AG08396 (cell line): ENCODE data around the gene NEK6.

ENCODE experiments used
- DNase-seq: peaks from one replicate; pipeline ENCODE4 v3.0.0; 2012; ENCODE audit warnings: low spot score, mixed read lengths

The NEK6 gene

DNA sequence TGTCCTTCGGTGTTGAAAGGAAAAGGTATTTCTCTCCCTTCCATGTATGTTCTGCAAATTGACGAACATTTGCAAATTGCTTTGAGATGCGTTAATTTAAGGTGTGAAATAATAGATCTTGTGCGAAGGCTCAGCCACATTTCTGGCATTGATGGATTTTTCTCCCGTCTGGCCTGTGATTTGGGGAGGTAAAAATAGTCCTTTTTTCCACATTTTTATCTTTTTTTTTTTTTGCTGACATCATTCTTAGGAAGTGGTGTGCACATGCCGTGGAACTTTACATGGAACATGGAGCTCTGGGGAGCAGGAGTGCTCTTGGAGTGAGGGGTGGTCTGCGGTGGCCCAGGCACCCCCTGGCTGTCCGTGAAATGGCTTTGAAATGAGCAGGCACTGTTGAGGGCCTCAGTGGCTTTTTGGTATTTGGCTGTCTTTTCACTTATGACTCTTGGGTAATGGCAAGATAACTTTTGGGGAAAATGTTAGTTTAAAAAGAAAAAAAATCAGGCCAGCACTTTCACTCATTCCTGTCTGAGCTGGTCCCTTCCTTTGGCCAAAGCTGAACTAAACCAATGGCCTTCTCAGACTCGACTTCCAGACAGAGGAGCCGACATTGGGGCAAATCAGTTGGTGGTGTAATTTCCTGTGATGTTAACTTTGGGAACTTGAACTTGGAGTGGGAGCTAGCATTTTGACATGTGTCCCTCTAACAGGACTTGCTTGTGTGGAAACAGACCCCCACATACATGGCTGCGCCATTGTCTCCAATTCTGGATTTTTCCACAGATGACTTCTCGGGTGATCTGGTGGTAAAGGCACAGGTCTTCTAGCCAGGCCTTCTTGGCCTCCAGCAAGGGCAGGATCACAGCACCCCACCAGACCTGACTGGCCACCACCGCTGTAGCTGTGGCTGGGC is 4.2 kb downstream of the NEK6 start:
- DNase-seq, result no peak

DNA sequence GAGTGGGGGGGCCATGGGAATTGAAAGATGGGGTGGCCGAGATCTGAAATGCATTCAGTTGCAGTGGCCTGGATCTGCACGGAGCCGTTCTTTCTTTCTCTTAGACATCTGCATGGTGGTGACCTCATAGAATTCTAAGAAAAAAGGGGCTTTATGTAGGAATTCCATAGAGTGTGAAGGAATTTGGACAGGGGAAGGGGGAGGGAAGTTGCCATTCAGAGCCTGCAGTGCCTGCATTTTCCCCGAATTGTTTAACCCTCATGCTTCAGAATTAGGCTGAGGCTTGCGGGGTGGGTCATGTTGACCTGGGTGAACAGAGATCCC is 4.9 kb downstream of the NEK6 start:
- no peak for DNase-seq

DNA sequence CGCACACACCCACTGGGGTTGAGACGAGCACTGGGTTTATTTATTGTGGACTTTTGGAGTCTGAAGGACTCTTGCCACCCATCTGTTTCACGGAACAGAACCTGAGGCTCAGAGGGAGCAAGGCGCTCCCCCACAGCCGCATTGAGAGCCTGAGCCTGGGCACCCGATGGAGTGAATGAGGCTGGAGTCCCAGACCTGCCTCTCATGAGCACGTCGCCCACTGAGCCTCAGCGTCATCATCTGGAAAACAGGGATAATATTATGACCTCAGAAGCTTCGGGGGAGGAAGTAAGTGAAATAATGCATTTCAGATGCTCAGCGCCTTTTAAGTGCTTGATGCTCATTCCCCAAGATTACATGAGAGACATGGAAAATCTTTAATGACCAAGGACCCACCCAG is 5.5 kb downstream of the NEK6 start:
- DNase-seq, result no peak

DNA sequence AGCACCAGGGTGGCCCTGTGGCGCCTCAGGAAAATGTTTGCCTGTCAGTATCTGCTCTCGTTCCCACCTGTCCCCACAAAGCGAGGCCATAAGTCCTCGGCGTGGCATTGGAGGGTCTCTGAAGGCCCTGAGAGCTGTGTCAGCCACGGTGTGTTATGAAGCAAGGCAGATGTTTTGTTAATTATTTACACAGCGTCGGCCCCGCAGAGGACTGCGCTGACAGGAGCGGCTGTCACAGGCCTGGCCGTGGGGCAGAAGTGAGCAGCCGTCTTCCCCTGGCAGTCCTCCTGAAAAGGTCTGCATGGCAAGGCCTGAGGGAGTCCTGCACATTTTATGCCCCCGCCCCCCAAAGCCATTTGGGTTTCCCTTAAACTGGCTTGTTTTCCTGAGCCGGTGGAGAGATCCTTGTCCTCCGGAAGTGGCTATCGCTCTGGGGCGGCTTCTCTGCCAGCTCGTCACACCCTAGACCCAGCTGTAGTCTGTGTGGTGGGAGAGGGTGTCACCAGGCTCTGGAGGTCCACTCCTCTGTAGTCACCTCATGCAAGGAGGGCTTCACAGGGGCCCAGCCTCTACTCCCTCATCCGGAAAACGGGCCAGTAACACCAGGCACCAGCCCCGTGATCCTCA is 6.2 kb downstream of the NEK6 start:
- DNase-seq, result no peak

DNA sequence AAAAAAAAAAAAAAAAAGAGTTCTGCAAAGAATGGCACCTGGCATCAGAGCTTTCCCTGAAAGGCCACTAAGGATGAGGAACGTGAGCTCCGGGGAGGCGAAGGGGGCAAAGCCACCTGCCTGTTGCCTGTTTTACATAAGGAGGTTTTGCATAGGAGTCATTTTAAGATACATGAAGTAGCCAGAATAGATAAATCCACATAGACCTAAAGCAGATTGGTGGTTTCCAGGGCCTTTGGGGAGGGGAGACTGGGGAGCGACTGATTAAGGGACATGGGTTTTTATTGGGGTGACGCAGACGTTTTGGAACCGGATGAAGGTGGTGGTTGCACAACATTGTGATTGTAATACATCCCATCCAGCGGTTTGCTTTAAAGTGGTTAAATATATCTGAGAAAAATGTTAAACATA is 7.1 kb downstream of the NEK6 start:
- DNase-seq, result no peak

DNA sequence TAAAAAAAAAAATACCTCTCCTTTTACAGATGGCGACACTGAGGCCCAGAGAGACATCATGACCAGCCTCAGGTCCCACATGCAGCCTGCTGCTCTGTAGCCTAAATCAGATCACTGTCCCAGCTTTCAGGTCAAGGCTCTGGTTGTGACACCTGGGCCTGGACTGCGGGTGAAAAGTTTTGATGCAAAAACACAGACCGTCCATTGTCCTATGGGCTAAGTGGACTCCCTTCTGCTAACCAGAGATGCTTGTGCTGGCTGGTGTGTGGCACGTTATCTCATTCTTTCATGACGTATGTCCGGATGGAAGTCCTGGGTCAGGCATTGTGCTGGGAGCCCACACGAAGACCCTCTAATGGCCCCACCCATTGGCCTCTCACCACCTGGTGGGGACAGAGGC is 7.8 kb downstream of the NEK6 start:
- DNase-seq, result no peak

DNA sequence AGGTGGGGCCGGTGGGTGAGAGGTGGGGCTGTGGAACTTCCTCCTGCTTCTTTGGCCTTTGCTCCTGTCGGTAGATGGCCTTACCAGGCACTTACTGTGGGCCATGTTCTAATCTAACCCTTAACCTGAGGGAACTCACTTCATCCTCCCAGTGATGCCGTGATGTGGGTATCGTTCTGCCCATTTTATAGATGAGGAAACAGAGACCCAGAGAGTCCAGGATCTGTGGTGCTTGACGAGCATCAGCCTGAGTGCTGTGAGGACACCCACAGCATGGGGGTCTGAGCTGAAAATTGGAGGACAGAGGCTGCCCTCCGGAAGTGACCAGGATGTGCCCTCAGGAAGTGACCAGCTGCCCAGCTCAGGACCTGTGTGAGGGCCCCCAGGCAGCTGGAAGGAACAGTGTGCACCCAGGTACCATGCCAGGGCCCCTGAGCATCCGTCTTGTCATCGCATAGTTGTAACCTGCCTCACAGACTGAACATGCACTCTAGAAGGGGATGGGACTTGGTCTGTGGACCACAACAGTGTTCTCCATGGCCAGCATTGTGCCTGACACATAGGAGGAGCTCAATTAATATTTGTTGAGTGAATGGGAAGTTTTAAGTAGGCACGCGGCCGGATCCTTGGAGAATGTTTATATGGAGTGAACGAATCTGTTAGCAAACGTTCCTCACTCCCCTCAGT is 8.5 kb downstream of the NEK6 start:
- DNase-seq, result no peak

DNA sequence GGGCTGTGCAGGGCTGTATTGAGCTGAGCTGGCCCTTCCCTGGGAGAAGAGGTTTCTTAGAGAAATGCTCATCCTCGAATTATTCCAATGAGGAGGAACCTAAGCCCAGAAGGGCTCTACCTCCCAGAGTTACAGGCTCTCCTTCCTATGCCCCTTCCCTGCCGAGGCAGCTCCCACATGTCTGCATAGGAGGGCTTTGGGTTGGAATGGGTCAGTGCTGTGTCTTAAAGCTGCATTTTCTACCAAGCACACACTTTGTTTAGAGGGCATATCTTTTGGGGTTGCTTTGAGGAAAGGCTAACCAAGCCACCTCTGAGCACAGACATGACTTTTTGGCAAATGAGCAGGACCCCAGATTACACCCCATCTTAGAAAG is 9.1 kb downstream of the NEK6 start:
- DNase-seq, result no peak

DNA sequence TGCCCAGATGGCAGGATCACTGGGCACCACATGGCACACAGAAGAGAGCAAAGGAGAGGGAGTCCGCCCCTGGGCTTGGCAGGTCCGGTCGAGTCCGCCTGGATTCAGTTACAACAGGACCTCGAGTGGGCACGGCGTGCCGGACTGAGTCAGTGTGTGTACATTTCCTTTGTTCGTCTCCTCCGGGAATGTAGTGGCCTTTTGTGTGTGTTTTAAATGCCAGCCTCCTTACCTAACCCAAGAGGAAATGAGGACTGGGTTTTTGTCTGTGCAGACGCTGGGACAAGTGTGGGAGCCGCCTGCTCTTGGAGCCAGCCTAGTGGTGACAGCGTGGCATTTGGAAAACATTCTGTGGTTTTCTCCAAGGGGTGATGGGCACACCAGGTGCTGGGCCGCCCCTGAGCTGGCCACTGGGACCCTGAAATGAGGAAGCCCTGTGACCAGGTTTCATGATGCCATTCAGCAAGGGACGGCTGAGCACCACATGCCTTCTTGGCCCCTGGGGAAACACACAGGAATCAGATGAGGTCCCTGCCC is 9.6 kb downstream of the NEK6 start:
- no peak for DNase-seq

DNA sequence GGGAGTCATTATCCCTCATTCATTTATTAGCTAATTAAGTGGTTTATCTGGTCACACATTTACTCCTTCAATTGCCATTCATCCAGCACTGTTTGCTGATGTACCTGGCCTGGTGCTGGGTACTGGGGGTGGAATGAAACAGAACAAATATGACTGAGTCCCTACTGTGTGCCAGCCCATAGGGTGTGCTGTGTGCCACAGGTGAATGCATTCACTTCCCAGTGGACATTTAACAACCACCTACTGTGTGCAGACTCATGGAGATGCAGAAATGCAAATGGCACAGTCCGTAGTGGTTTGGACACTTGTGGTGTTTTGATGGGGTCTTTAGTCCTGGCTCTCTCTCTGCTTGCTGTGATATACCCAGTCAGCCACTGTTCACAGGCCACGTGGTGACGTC is 10.5 kb downstream of the NEK6 start:
- DNase-seq, result no peak

DNA sequence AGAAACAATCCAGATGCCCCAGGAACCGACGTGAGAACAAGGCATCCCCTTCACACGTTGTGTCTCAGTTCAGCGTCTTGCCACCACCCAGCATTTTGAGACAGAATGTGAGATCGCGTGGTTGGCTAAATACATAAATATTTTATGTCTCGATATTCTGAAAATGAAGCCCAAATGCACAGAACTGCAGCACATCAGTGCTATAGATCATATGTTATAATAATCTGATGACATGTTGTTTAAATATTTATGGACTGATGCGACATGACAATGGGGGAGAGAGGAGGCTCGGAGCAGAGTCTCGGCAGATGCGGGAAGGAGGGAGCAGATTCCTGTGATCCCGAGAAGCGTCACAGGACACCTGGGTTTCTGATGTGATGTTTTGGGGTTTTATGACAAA is 10.9 kb downstream of the NEK6 start:
- DNase-seq, result no peak

DNA sequence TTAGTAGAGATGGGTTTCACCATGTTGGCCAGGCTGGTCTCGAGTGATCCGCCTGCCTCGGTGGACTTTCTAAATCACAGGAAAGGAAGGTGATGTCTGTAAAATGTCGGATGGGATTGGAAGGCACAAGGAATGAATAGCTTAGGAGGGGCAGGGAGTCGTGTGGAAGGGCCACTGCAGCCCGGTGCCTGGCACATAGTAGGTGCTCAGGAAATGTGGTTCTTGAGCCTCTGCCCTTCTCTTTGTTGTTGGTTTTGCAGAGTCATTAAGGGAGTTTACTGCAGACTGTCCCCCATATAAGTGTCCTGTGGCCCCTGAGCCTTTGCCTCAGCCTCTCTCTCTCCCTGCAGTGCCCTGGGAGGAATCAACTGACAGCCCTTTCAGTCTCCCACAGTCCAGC is 11.8 kb downstream of the NEK6 start:
- no peak for DNase-seq

DNA sequence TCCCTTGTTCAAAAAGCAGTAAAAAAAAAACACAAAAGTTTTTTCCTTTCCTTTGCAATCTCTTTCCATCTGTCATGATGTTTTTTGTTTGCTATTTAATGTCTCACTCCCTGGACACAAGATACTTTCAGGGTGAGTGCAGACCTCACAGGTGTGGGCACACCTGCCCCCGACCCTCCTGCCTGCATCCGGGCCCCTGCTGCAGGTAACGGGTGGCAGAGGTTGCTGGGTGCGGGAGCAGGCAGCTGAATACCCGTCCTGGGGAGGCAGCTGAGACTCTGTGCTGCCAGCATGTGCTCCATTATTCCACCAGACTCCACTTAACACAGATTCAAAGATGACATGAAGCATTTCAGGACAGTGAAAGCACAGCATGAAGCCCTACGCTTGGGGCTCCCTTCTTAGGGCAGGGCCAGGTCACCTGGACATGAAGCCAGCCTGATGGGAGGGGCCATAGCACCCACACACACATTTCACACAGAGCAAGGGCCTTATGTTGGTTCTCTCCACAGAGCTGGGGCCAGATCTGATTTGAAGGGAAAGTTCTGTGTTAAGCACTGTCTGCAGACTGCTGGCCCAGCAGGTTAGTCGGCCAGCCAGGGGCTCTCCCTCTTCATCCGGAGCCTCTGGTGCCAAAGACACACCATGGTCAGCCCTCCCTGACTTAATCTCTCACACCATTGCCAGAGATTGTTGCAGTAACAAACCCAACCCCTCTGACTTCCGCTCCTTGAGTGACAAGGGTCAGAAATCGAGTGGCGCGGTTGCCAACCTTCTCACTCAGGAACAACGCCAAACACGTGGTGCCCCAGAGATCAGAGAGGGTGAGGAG is 13.0 kb downstream of the NEK6 start:
- no peak for DNase-seq

DNA sequence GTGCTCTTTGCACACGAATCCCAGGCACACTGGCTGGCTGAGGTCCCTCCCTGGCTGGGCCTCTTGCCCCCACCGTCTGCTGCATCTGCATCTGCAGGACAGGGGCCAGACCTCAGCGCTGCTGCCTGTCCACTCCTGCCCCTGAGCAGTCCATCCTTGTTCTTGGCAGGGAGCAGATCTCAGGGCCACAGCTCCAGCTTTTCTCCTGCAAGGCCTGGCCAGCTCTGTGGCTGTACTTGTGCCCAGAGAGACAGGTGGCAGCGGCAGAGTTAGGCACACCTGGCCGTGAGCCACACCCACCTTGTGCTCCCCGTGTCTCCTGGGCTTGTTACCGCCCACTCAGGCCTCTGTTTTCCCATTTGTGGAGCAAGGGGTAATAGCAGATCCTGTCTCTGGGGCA is 13.9 kb downstream of the NEK6 start:
- DNase-seq, result no peak

DNA sequence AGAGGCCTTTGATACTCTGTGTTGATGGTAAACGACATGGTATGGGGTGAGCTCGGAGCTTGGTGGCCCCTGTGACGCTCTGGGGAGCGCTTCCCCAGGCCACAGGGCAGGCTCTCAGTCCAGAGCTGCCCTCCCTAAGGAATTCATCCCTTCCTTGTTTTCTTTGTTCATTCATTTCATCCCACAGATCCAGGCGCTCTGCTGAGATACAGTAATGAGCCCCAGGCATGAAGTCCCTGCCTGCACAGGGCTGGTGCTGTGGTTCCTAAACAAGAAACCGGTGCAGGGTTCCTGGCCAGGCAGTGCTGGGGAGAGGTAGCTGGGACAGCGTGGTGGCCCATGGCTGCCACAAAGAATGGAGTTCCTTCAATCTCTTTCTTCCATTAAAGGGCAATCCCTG is 14.4 kb downstream of the NEK6 start:
- no peak for DNase-seq

DNA sequence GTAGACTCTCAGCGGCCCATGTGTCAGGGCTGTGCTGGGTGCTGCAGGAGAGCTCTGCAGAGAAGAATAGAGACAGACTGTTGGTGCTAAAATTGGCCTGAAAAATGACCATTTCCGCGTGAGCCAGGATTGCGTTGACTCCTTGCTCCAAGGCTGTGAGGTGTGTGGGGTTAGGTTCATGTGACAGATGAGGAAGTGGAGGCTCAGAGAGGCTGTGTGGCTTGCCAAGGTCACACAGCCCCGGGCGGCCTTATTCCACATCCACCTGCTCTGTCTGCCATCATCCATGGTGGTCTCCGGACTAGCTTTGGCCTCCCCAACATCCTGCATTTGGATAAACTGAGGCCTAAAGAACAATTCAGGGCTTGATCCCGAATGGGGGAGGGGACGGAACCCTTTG is 15.2 kb downstream of the NEK6 start:
- DNase-seq, result no peak

DNA sequence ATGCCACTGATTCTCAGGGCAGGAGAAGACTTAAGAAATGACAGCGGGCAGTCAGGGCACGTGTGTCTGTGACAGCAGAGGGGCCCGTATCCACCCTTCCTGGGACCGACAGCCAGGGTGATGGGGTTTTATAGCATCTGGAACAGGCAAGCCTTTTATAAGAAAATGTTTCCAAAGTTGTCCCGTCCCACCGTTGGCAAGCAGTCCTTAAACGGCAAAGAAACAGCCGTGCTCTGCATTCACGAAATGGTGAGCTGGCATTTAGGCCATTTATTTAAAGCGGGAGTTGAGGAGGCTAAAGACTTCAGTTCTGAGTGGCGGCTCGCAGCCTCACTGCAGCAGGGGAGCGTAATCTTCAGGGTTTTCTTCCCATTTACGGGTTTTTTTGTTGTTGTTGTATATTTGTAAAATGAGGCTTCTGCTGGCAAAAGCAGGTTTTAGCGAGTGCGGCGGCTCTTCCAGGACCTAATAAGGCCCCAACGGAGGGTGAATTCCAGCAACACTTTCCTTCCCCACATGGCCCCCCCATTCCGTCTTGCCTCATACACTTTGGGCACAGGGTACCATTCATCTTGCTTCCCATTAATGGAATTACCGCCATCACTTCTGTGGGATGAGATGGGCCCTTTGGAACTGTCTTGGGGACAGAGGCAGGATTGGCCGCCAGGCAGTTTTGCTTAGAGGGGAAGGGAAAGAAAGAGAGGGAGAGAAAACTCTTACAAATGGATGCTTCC is 15.8 kb downstream of the NEK6 start:
- DNase-seq, result no peak

DNA sequence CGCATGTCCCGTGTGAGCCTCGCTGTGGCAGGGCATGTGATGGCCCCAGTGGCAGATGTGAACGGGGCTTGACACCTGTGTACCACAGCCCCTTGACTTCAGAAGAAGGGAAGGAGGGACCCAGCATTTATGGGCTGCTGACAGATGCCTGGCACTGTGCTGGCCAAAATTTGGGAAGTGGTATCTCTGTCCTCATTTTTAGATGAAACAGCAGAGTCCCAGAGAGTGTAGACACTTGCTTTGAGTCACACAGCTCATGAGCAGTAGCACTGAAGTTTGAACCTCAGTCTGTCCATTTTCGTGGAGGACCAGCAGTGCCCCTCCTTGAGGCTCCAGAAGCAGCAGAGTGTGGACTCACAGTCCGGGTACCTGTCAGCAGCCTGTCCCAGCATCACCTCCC is 16.5 kb downstream of the NEK6 start:
- no peak for DNase-seq

DNA sequence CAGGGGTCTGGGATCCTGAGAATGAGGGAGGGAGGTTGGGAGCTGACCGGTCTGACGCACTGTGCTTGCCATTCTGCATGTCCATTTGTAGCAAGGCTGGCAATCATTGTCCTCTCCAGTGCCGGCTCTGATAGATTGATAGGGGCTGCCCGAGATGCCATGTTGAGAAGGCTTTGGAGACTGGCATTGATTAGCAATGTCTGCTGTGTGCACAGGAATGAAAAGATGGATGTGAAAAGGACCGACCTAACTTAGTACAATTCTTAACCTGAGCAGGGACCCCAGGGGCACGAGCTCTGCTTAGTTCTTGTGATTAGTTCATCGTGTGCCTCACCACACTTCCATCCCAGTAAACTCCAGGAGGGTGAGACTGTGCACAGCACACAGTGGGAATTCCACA is 17.0 kb downstream of the NEK6 start:
- no peak for DNase-seq

DNA sequence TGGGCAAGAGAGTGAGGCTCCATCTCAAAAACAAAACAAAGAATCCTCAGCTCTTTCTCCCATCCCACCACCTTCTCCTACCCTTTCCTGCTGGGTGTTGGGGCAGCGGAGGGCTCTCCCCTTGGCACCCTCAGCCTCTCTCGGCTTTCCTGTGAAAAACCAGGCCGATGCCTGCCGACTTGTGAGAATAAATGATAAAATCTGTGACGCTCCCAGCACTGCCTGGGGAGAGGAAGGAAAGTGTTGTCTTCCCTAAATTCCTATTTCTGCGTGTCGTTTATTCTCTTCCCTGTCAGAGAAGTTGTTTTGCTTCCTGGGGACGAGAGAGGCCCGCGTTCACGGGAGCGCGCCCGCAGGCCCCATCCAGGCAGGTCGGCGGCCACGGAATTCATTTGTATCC is 19.7 kb downstream of the NEK6 start:
- DNase-seq, result no peak

DNA sequence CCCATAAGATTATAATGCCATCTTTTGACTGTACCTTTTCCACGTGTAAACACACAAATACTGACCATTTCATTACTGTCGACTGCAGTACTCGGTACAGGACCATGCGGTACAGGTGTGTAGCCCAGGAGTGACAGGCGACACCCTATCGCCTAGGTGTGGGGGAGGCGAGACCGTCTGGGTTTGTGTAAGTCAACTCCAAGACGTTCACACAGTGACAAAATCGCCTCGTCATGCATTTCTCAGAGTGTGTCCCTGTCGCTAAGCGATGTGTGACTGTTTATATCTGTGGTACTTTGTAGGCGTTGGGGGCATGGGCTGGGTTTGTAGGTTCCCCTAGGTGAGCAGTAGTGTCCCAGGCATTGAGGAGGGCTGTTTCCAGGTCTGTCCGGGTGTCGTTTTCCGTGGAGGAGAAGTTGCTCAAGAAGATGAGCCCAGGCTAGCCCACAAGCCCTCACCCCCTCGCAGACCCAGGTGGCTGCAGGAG is 20.3 kb downstream of the NEK6 start:
- DNase-seq, result no peak
